Measurements from ENCODE around the gene CEP55.
A peak's percentile ranks its signal among the peaks of the same experiment; 100 is the strongest.

The CEP55 gene

GRCh38 chr10:93553482-93554315 lies 57.3 kb downstream of the CEP55 start:
- Histone ChIP-seq H4K20me1 (ENCODE audit: insufficient read depth, low read length) (no peaks in the 10 kb centered on the region), H2AFZ (ENCODE audit: low read length) (no peak overlapping the region), H3K27ac (ENCODE audit: low read length) (no peak overlapping the region), H3K9me3 (replicated peaks; ENCODE audit: insufficient read depth, low read length) (no peaks in the 10 kb centered on the region), H3K9me2 (replicated peaks; ENCODE audit: insufficient read depth, low read length) (no peaks in the 10 kb centered on the region), H3K4me2 (ENCODE audit: low read depth, low read length) (no peak overlapping the region), H3F3A (ENCODE audit: insufficient read depth, low read length) (no peaks in the 10 kb centered on the region), H3K36me3 (replicated peaks; ENCODE audit: insufficient read depth, low read length) (no peaks in the 10 kb centered on the region), H3K4me1 (ENCODE audit: low read length) (no peaks in the 10 kb centered on the region), H3K79me2 (ENCODE audit: low read length) (no peaks in the 10 kb centered on the region), H3K27me3 (replicated peaks; ENCODE audit: insufficient read depth, low read length) (no peaks in the 10 kb centered on the region), H3K9ac (ENCODE audit: low read length) (no peak overlapping the region), H3K4me3 (ENCODE audit: low read length) (no peak overlapping the region)
- DNase-seq: no peak
- TF ChIP-seq EZH2phosphoT487 (IDR thresholded peaks at IDR 0.05; ENCODE audit: low read length) (no peak), CTCF (IDR thresholded peaks at IDR 0.05; ENCODE audit: low read length) (no peak), EZH2 (optimal IDR thresholded peaks at IDR 0.05; ENCODE audit: low read depth, low read length) (no peak)

- DNase-seq: no peak
- no peaks in the 10 kb centered on the region for H3K9me3 ChIP-seq (replicated peaks; ENCODE audit: insufficient read depth, low read length)
- no peak overlapping the region for H3K4me3 ChIP-seq (ENCODE audit: low read length)
- H2AFZ ChIP-seq (ENCODE audit: low read length): no peak overlapping the region
- no peaks in the 10 kb centered on the region for H3K9me2 ChIP-seq (replicated peaks; ENCODE audit: insufficient read depth, low read length)
- no peak for TF ChIP-seq EZH2phosphoT487 (IDR thresholded peaks at IDR 0.05; ENCODE audit: low read length)
- no peak for TF ChIP-seq CTCF (IDR thresholded peaks at IDR 0.05; ENCODE audit: low read length)
- no peak for TF ChIP-seq EZH2 (optimal IDR thresholded peaks at IDR 0.05; ENCODE audit: low read depth, low read length)
- no peaks in the 10 kb centered on the region for H3F3A ChIP-seq (ENCODE audit: insufficient read depth, low read length)
- no peaks in the 10 kb centered on the region for H4K20me1 ChIP-seq (ENCODE audit: insufficient read depth, low read length)
- H3K79me2 ChIP-seq (ENCODE audit: low read length): no peaks in the 10 kb centered on the region
- H3K27me3 ChIP-seq (replicated peaks; ENCODE audit: insufficient read depth, low read length): no peaks in the 10 kb centered on the region
- no peak overlapping the region for H3K9ac ChIP-seq (ENCODE audit: low read length)
- no peaks in the 10 kb centered on the region for H3K4me1 ChIP-seq (ENCODE audit: low read length)
- no peaks in the 10 kb centered on the region for H3K36me3 ChIP-seq (replicated peaks; ENCODE audit: insufficient read depth, low read length)
- no peak overlapping the region for H3K4me2 ChIP-seq (ENCODE audit: low read depth, low read length)
- no peak overlapping the region for H3K27ac ChIP-seq (ENCODE audit: low read length)
These were observed 57.9 kb downstream of the CEP55 start for GRCh38 chr10:93554316-93554663.

GRCh38 chr10:93554760-93555432 lies 58.5 kb downstream of the CEP55 start:
- peak; percentile 36 for DNase-seq
- Histone ChIP-seq H3K4me3 (ENCODE audit: low read length) (no peak overlapping the region), H3K27ac (ENCODE audit: low read length) (no peak overlapping the region), H3K4me1 (ENCODE audit: low read length) (no peaks in the 10 kb centered on the region), H3K27me3 (replicated peaks; ENCODE audit: insufficient read depth, low read length) (no peaks in the 10 kb centered on the region), H3K9me2 (replicated peaks; ENCODE audit: insufficient read depth, low read length) (no peaks in the 10 kb centered on the region), H2AFZ (ENCODE audit: low read length) (no peak overlapping the region), H3F3A (ENCODE audit: insufficient read depth, low read length) (no peaks in the 10 kb centered on the region), H4K20me1 (ENCODE audit: insufficient read depth, low read length) (no peaks in the 10 kb centered on the region), H3K4me2 (ENCODE audit: low read depth, low read length) (no peak overlapping the region), H3K79me2 (ENCODE audit: low read length) (no peaks in the 10 kb centered on the region), H3K9me3 (replicated peaks; ENCODE audit: insufficient read depth, low read length) (no peaks in the 10 kb centered on the region), H3K9ac (ENCODE audit: low read length) (no peak overlapping the region), H3K36me3 (replicated peaks; ENCODE audit: insufficient read depth, low read length) (no peaks in the 10 kb centered on the region)
- TF ChIP-seq EZH2phosphoT487 (IDR thresholded peaks at IDR 0.05; ENCODE audit: low read length): no peak
- TF ChIP-seq CTCF (IDR thresholded peaks at IDR 0.05; ENCODE audit: low read length): peak; percentile 72
- TF ChIP-seq EZH2 (optimal IDR thresholded peaks at IDR 0.05; ENCODE audit: low read depth, low read length): no peak

Measured in MM.1S (cell line).